GM12878 (cell line): ENCODE results near the gene GRIP2. TPM values are rescaled to one million over a fixed set of nuclear protein-coding genes. Genes with fewer than 3 reads are reported as not detected.

Experiments
- ATAC-seq: fragments of 200-7000 bp; cut with Tn5 transposase; 3 replicates; pipeline ENCODE4 v1.9.1; 2020; ENCODE audit warnings: mild to moderate bottlenecking, moderate library complexity
- BruUV-seq: library from RNA; stranded (reverse); fragments of 400-500 nt; replicated peaks from 2 replicates; lab custom pipeline; 2021; lab: Mats Ljungman, UMichigan
- CTCF ChIA-PET: fragments of 300-600 bp; sonication (Branson Sonifier 250); formaldehyde crosslinking; extraction: SDS; loops from one replicate; lab custom pipeline; 2021; ENCODE audit warnings: inconsistent platforms; lab: Yijun Ruan, JAX
- POLR2A ChIA-PET: fragments of 350-600 bp; formaldehyde crosslinking; extraction: SDS; loops from one replicate; lab custom pipeline; 2021; ENCODE audit warnings: inconsistent platforms; lab: Charles Lee
- RAD21 ChIA-PET: fragments of 300-600 bp; sonication (Branson Sonifier 250); formaldehyde crosslinking; loops from one replicate; lab custom pipeline; 2023; ENCODE audit warnings: antibody characterized with exemption; ENCODE audit not compliant: unreplicated experiment; lab: Charles Lee
- SMC1A ChIA-PET: fragments of 300-600 bp; sonication (Branson Sonifier 250); formaldehyde crosslinking; loops from one replicate; lab custom pipeline; 2023; ENCODE audit not compliant: unreplicated experiment, uncharacterized antibody; lab: Charles Lee
- DNase-seq: peaks from one replicate; pipeline ENCODE4 v3.0.0-alpha.2; 2011; ENCODE audit warnings: low read depth, low spot score
- FAIRE-seq: peaks from 3 replicates; lab custom pipeline; 2011; peaks lifted over from hg19 to GRCh38; lab: Jason Lieb, UNC
- H2AFZ ChIP-seq: 2 replicates; pipeline ENCODE4 v1.6.0; 2011; ENCODE audit warnings: low read depth, low read length, control low read depth; ENCODE audit not compliant: control insufficient read depth
- H3K27ac ChIP-seq: 2 replicates; pipeline ENCODE4 v1.5.1; 2011; ENCODE audit warnings: control low read depth; ENCODE audit not compliant: control insufficient read depth, insufficient read depth
- H3K27me3 ChIP-seq, 2 experiments: replicated peaks in 1 of 2; 2 replicates each; pipeline versions ENCODE4 v1.6.0 to v1.6.1; 2011; ENCODE audit warnings: low read length in 1 of 2; ENCODE audit not compliant: control insufficient read depth in 2 of 2, insufficient read depth in 2 of 2
- H3K36me3 ChIP-seq, 2 experiments: 2 replicates each; pipeline ENCODE4 v1.5.1; 2011; ENCODE audit warnings: low read length in 1 of 2; ENCODE audit not compliant: control insufficient read depth in 2 of 2, insufficient read depth in 2 of 2
- H3K4me1 ChIP-seq: 2 replicates; pipeline ENCODE4 v1.6.1; 2011; ENCODE audit warnings: mild to moderate bottlenecking, low read length, moderate library complexity, mixed read lengths; ENCODE audit not compliant: control insufficient read depth, insufficient read depth
- H3K4me2 ChIP-seq: 2 replicates; pipeline ENCODE4 v1.6.0; 2011; ENCODE audit warnings: control low read depth; ENCODE audit not compliant: control insufficient read depth, insufficient read depth
- H3K4me3 ChIP-seq: fragments of 200-600 bp; sonication (generic); 2 replicates; pipeline ENCODE4 v1.5.1; 2016
- H3K79me2 ChIP-seq: 2 replicates; pipeline ENCODE4 v1.6.0; 2011; ENCODE audit warnings: low read length; ENCODE audit not compliant: control insufficient read depth, insufficient read depth
- H3K9ac ChIP-seq: 2 replicates; pipeline ENCODE4 v1.8.0; 2011; ENCODE audit warnings: low read length, control low read depth, mixed read lengths; ENCODE audit not compliant: control insufficient read depth, insufficient read depth
- H3K9me3 ChIP-seq: replicated peaks from 3 replicates; pipeline ENCODE4 v1.5.1; 2011; ENCODE audit warnings: mild to moderate bottlenecking, low read length; ENCODE audit not compliant: control insufficient read depth, insufficient read depth
- H4K20me1 ChIP-seq: 2 replicates; pipeline ENCODE4 v1.6.0; 2011; ENCODE audit not compliant: control insufficient read depth, insufficient read depth
- BMI1 ChIP-seq: fragments of 450-650 bp; IDR thresholded peaks from 2 replicates; pipeline ENCODE4 v1.6.1; 2016; ENCODE audit warnings: mild to moderate bottlenecking, moderate library complexity, borderline replicate concordance
- CHD2 ChIP-seq: IDR thresholded peaks from 2 replicates; pipeline ENCODE4 v1.6.1; 2011; ENCODE audit warnings: low read depth, low read length, improper control_type of control experiment, borderline replicate concordance
- EED ChIP-seq: sonication (generic); IDR thresholded peaks from 2 replicates; pipeline ENCODE4 v1.6.1; 2016; ENCODE audit warnings: antibody characterized with exemption, low read depth
- EGR1 ChIP-seq, 2 experiments: IDR thresholded peaks; 1 replicate in 1 of 2; 2 replicates in 1 of 2; pipeline ENCODE4 v1.6.1; 2011 to 2012; ENCODE audit warnings: low read depth in 2 of 2, low read length in 2 of 2, borderline replicate concordance in 1 of 2, mild to moderate bottlenecking in 1 of 2, moderate library complexity in 1 of 2
- MEF2A ChIP-seq: IDR thresholded peaks from 2 replicates; pipeline ENCODE4 v1.6.1; 2011; ENCODE audit warnings: low read depth, mild to moderate bottlenecking, low read length, moderate library complexity; ENCODE audit not compliant: insufficient read depth
- WGBS: methylation state at CpG from one replicate; pipeline ENCODE4 v1.1.6; 2016; ENCODE audit warnings: low lambda C conversion rate; ENCODE audit not compliant: insufficient replicate concordance, insufficient coverage; ENCODE audit errors: missing lambda C conversion rate; 5-methylcytosine and 5-hydroxymethylcytosine counted together
- in situ Hi-C: fragments of 300-500 bp; cut with MboI; formaldehyde crosslinking; loops from 9 replicates; pipeline ENCODE4 v1.14.3; 2018; ENCODE audit warnings: mixed read lengths
- intact Hi-C: fragments of 100-400 bp; cut with micrococcal nuclease; formaldehyde crosslinking; loops from one replicate; pipeline ENCODE4 v1.14.2; 2022; ENCODE audit not compliant: unreplicated experiment
- polyA plus RNA-seq, 11 experiments: library from polyadenylated mRNA; depleted of rRNA in 4 of 11; unstranded in 6 of 11; stranded (reverse) in 5 of 11; fragments of >200 nt; fragmentation: Nextera tagmentation in 4 of 11; fragmentation: Illumina TruSeq in 1 of 11; extraction: Ambion mirVana in 4 of 11; extraction: Trizol in 1 of 11; gene quantifications; 1 replicate in 1 of 11; 2 replicates in 10 of 11; pipeline versions ENCODE4 v1.2.1 to v1.2.3, GENCODE V29; 2011 to 2016; ENCODE audit warnings: inconsistent platforms in 2 of 11, missing spikeins in 2 of 11, low read depth in 1 of 11
- total RNA-seq, 4 experiments: library from RNA; depleted of rRNA in 3 of 4; stranded (reverse); fragments of >200 nt in 3 of 4; fragmentation: Illumina TruSeq in 1 of 4; extraction: Trizol in 1 of 4; gene quantifications; 2 replicates each; pipeline versions ENCODE4 v1.2.1 to v1.2.3, GENCODE V29; 2013 to 2021
- TF ChIP-seq, protein P1 (sequence below): IDR thresholded peaks from 2 replicates; pipeline ENCODE4 v1.6.1; 2012; ENCODE audit warnings: low read length, inconsistent platforms

The GRIP2 gene
- total and polyA plus RNA-seq, 10 of the 15 experiments (the other 5 are each of a cell fraction or from before 2014, with no cell fraction given): not detected

DNA sequence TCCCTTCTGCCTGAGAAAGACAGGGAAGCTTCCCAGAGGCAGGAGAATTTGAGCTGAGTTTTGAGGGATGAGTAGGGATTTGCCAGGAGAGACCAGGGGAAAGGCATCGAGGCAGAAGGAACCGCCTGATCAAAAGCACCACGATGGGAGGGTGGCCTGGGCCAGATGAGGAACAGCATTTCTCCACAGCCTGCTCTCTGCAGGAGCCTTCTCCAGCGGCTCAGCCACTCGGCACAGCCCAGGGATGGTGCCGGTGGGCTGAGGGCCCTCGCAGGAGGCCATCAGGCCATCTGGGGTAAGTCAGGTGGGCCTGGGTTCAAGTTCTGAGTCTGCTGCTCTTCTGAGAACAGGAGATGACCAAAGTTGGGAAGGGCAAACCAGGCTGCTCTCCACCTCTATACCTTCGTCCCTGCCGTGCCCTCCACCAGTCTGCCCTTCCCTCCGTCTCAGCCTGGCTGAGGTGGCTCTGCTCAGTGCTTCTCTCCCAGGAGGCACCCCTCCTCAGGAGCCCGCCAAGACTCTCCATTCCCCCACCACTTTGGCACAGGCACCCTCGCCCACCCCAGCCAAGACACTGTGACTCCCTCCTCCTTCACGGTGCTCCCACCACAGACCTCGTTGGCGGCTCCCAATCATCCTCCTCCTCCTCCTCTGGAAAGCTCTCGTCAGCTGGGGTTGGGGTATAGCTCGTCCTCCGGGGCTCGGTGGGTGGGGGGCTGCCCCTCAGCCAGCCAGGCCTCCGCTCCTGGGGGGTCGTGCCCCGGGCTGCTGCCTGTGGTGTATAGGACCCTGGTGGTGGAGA is 34.9 kb downstream of the GRIP2 start:
- RAD21 ChIA-PET: interaction anchor here (1.4 kb wide), 1 partner anchor 276 kb away, joined by 3 read pairs; no protein-coding TSS in a partner anchor
- Histone ChIP-seq H3K27ac (no peak overlapping the region), H3K9me3 (peaks cover 2% of the 10 kb centered on the region; the same call in 2 of the 3 replicates), H2AFZ (no peak overlapping the region), H3K4me2 (no peak overlapping the region), H3K79me2 (no peaks in the 10 kb centered on the region), H4K20me1 (no peaks in the 10 kb centered on the region), H3K27me3 (no peaks in the 10 kb centered on the region), H3K4me3 (no peak overlapping the region), H3K9ac (no peak overlapping the region), H3K36me3 (no peaks in the 10 kb centered on the region), H3K4me1 (no peaks in the 10 kb centered on the region)
- intact Hi-C loops: loop anchor here (10.0 kb wide), 1 partner anchor 130 kb away; no protein-coding TSS in a partner anchor
- CTCF ChIA-PET: interaction anchor here (0.5 to 1.7 kb wide), 3 partner anchors 275 to 422 kb away, joined by 3 to 6 read pairs (median 3); no protein-coding TSS in a partner anchor
- no TSS peak for BruUV-seq
- SMC1A ChIA-PET: no interaction called here
- POLR2A ChIA-PET: no interaction called here
- 25% methylated on average over 22 of the region's 22 CpGs for WGBS
- no peak for FAIRE-seq
- in situ Hi-C loops: no loop called here
- TF ChIP-seq CHD2 (no peak), BMI1 (no peak), EED (no peak), EGR1 (IDR thresholded peaks at IDR 0.05; ENCODE audit: borderline replicate concordance in 1 of 2, low read depth in 2 of 2, low read length in 2 of 2) (no peak), MEF2A (no peak)
- TF ChIP-seq, protein P1, sequence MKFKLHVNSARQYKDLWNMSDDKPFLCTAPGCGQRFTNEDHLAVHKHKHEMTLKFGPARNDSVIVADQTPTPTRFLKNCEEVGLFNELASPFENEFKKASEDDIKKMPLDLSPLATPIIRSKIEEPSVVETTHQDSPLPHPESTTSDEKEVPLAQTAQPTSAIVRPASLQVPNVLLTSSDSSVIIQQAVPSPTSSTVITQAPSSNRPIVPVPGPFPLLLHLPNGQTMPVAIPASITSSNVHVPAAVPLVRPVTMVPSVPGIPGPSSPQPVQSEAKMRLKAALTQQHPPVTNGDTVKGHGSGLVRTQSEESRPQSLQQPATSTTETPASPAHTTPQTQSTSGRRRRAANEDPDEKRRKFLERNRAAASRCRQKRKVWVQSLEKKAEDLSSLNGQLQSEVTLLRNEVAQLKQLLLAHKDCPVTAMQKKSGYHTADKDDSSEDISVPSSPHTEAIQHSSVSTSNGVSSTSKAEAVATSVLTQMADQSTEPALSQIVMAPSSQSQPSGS: no peak
- DNase-seq: no peak
- no peak for ATAC-seq
